HepG2 (cell line): ENCODE data around the gene PDRG1. TPM values are rescaled to one million over a fixed set of nuclear protein-coding genes. Genes with fewer than 3 reads are reported as not detected.

Source experiments
- ATAC-seq: fragments of 200-7000 bp; cut with Tn5 transposase; 3 replicates; pipeline ENCODE4 v1.9.1; 2020; ENCODE audit warnings: mild to moderate bottlenecking, moderate library complexity
- BruUV-seq: library from RNA; stranded (reverse); fragments of 400-500 nt; replicated peaks from 2 replicates; lab custom pipeline; 2021; lab: Mats Ljungman, UMichigan
- CTCF ChIA-PET: fragments of 300-600 bp; formaldehyde crosslinking; extraction: SDS; loops from one replicate; lab custom pipeline; 2021; ENCODE audit warnings: low total read pairs, inconsistent platforms, low intra/inter-chr PET ratio; lab: Yijun Ruan, JAX
- POLR2A ChIA-PET: fragments of 350-600 bp; sonication (Branson Sonifier 250); formaldehyde crosslinking; loops from one replicate; lab custom pipeline; 2020; ENCODE audit warnings: antibody characterized with exemption, inconsistent platforms; lab: Yijun Ruan, JAX
- DNase-seq: peaks from one replicate; pipeline ENCODE4 v3.0.0-alpha.2; 2015; ENCODE audit warnings: low spot score
- FAIRE-seq: peaks from 3 replicates; lab custom pipeline; 2011; peaks lifted over from hg19 to GRCh38; lab: Jason Lieb, UNC
- H2AFZ ChIP-seq: one replicate; pipeline ENCODE4 v1.6.1; 2011; ENCODE audit warnings: low read length, inconsistent platforms
- H3K27ac ChIP-seq: fragments of 300-600 bp; 3 replicates; pipeline ENCODE4 v1.8.0; 2011; ENCODE audit warnings: mixed run types, mild to moderate bottlenecking, mixed read lengths, low read length, inconsistent platforms; ENCODE audit not compliant: insufficient read depth; ENCODE audit errors: extremely low read length
- H3K27me3 ChIP-seq, 2 experiments: fragments of 200-600 bp in 1 of 2; 2 replicates in 1 of 2; 3 replicates in 1 of 2; pipeline versions ENCODE4 v1.6.0 to v1.8.0; 2011; ENCODE audit warnings: low read length in 2 of 2, mild to moderate bottlenecking in 2 of 2, moderate library complexity in 2 of 2, inconsistent platforms in 1 of 2; ENCODE audit not compliant: insufficient read depth in 2 of 2, control insufficient read depth in 1 of 2
- H3K36me3 ChIP-seq, 2 experiments: fragments of 200-600 bp in 1 of 2; replicated peaks in 1 of 2; 2 replicates in 1 of 2; 3 replicates in 1 of 2; pipeline versions ENCODE4 v1.5.1 to v1.8.0; 2011; ENCODE audit warnings: low read length in 2 of 2, inconsistent platforms in 1 of 2; ENCODE audit not compliant: insufficient read depth in 2 of 2, control insufficient read depth in 1 of 2
- H3K4me1 ChIP-seq: 2 replicates; pipeline ENCODE4 v1.5.1; 2012; ENCODE audit warnings: low read length, inconsistent platforms; ENCODE audit not compliant: insufficient read depth
- H3K4me2 ChIP-seq: 2 replicates; pipeline ENCODE4 v1.6.0; 2011; ENCODE audit warnings: low read depth, low read length, inconsistent platforms
- H3K4me3 ChIP-seq, 3 experiments: fragments of 200-600 bp in 1 of 3; sonication (generic), shearing (Covaris generic) in 1 of 3; replicated peaks in 1 of 3; 2 replicates each; pipeline ENCODE4 v1.5.1; 2011 to 2016; ENCODE audit warnings: low read length in 3 of 3, inconsistent platforms in 2 of 3, low read depth in 2 of 3, mild to moderate bottlenecking in 2 of 3, control low read depth in 1 of 3, mixed read lengths in 1 of 3; ENCODE audit not compliant: insufficient read depth in 1 of 3
- H3K79me2 ChIP-seq: one replicate; pipeline ENCODE4 v1.6.1; 2011; ENCODE audit warnings: low read length, inconsistent platforms; ENCODE audit not compliant: insufficient read depth
- H3K9ac ChIP-seq: 2 replicates; pipeline ENCODE4 v1.6.0; 2011; ENCODE audit warnings: mild to moderate bottlenecking, low read depth, low read length, inconsistent platforms; ENCODE audit not compliant: insufficient read depth
- H3K9me3 ChIP-seq: 2 replicates; pipeline ENCODE4 v1.5.1; 2012; ENCODE audit warnings: mild to moderate bottlenecking, low read length
- H4K20me1 ChIP-seq: 2 replicates; pipeline ENCODE4 v1.6.0; 2011; ENCODE audit warnings: inconsistent platforms, mild to moderate bottlenecking, low read length, moderate library complexity; ENCODE audit not compliant: insufficient read depth
- GABPA ChIP-seq, 2 experiments: IDR thresholded peaks; 2 replicates each; pipeline ENCODE4 v1.6.1; 2011 to 2016; ENCODE audit warnings: low read depth in 2 of 2, low read length in 1 of 2, missing biosample characterization in 1 of 2, missing genetic modification characterization in 1 of 2
- GABPB1 ChIP-seq: IDR thresholded peaks from 2 replicates; pipeline ENCODE4 v1.6.1; 2016; ENCODE audit warnings: mild to moderate bottlenecking, missing genetic modification reagents, moderate library complexity, missing compliant biosample characterization
- NR2C2 ChIP-seq: sonication (generic); formaldehyde crosslinking; IDR thresholded peaks from 2 replicates; pipeline ENCODE4 v1.4.0; 2020; ENCODE audit warnings: missing genetic modification reagents, mild to moderate bottlenecking, moderate library complexity, borderline replicate concordance
- SAFB2 ChIP-seq: sonication (generic); formaldehyde crosslinking; IDR thresholded peaks from 2 replicates; pipeline ENCODE4 v1.5.1; 2020; ENCODE audit warnings: missing genetic modification reagents, low read depth, mild to moderate bottlenecking, borderline replicate concordance
- YY1 ChIP-seq: IDR thresholded peaks from 2 replicates; pipeline ENCODE4 v1.6.1; 2011; ENCODE audit warnings: low read length, low read depth, moderate library complexity, mild to moderate bottlenecking; ENCODE audit not compliant: insufficient read depth, insufficient replicate concordance
- ZNF674 ChIP-seq: sonication (generic); formaldehyde crosslinking; IDR thresholded peaks from 2 replicates; pipeline ENCODE4 v1.5.0; 2020; ENCODE audit warnings: low read depth, mild to moderate bottlenecking, missing genetic modification reagents
- WGBS: methylation state at CpG from one replicate; pipeline ENCODE4 v1.1.6; 2017; ENCODE audit warnings: low lambda C conversion rate; 5-methylcytosine and 5-hydroxymethylcytosine counted together
- in situ Hi-C: cut with HindIII; loops from 2 replicates; pipeline ENCODE4 v1.10.0; 2017; ENCODE audit warnings: low pct_unique_long_range_greater_than_20kb; ENCODE audit not compliant: extremely low pct_ligation_motif_present
- intact Hi-C: fragments of 100-400 bp; cut with micrococcal nuclease; formaldehyde crosslinking; loops from one replicate; pipeline ENCODE4 v1.10.0; 2022; ENCODE audit not compliant: unreplicated experiment
- polyA plus RNA-seq, 8 experiments: library from polyadenylated mRNA; depleted of rRNA in 3 of 8; stranded (reverse) in 7 of 8; unstranded in 1 of 8; fragments of >200 nt; fragmentation: Illumina TruSeq in 4 of 8; extraction: Trizol in 4 of 8; gene quantifications; 2 replicates each; pipeline versions ENCODE4 v1.2.1 to v1.2.3, GENCODE V29; 2011 to 2016; ENCODE audit warnings: low read depth in 4 of 8, missing spikeins in 1 of 8, mixed read lengths in 1 of 8; ENCODE audit not compliant: insufficient read depth in 1 of 8
- total RNA-seq, 5 experiments: library from RNA; depleted of rRNA; stranded (reverse); fragments of >200 nt; fragmentation: Illumina TruSeq; extraction: Trizol; gene quantifications; 2 replicates each; pipeline ENCODE4 v1.2.3, GENCODE V29; 2016; ENCODE audit warnings: low read depth in 1 of 5
- TF ChIP-seq, protein P1 (sequence below): sonication (generic); formaldehyde crosslinking; IDR thresholded peaks from 2 replicates; pipeline ENCODE4 v1.9.0; 2021; ENCODE audit warnings: mild to moderate bottlenecking, missing genetic modification reagents

Gene PDRG1
- total and polyA plus RNA-seq, 2 of the 13 experiments (the other 11 are each of a cell fraction or from before 2014, with no cell fraction given) = 16.6 to 18.0 TPM

DNA sequence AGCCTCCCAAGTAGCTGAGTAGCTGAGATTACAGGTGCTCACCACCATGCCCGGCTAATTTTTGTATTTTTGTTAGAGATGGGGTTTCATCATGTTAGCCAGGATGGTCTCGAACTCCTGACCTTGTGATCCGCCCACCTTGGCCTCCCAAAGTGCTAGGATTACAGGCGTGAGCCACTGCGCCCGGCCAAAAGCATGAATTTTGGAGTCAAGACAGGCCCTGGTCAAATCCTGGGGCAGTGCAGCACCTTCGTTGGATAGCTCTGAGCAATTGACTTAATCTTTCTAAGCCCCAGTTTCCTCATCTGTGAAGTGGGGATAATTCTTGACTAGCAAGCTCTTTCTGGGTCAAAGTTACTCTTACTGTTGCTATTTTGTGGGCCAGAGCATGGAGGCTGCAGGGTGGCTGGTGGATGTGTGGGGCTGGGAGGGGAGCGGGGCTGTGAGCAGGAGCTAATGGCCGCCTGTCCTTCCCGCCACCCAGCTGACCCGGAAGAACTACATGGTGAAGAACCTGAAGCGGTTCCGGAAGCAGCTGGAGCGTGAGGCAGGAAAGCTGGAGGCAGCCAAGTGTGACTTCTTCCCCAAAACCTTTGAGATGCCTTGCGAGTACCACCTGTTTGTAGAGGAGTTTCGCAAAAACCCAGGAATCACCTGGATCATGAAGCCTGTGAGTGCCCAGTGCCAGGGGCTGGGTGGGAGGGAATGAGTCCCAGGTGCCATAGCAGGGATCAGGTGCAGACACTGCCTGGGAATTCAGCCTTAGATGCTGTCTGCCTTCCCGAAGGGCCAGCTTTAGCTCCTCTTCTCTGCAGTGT lies 42.4 kb downstream of the PDRG1 start:
- no peak for FAIRE-seq
- Histone ChIP-seq H2AFZ (no peak overlapping the region), H3K9ac (no peak overlapping the region), H3K4me1 (no peaks in the 10 kb centered on the region), H3K27me3 (peaks cover 3 to 41% of the 10 kb centered on the region in 2 experiments; a peak in 4 of 5 replicates), H3K27ac (no peak overlapping the region)
- DNase-seq = no peak
- ChIA-PET CTCF (no interaction called here), POLR2A (no interaction called here)
- WGBS = 49% methylated on average over 17 of the region's 17 CpGs
- no peak for ATAC-seq
- no peak for TF ChIP-seq SAFB2 (CRISPR knock-in tag)
- no peak for TF ChIP-seq ZNF674 (CRISPR knock-in tag)
- TF ChIP-seq GABPB1 = peak; percentile 59
- TF ChIP-seq, protein P1, sequence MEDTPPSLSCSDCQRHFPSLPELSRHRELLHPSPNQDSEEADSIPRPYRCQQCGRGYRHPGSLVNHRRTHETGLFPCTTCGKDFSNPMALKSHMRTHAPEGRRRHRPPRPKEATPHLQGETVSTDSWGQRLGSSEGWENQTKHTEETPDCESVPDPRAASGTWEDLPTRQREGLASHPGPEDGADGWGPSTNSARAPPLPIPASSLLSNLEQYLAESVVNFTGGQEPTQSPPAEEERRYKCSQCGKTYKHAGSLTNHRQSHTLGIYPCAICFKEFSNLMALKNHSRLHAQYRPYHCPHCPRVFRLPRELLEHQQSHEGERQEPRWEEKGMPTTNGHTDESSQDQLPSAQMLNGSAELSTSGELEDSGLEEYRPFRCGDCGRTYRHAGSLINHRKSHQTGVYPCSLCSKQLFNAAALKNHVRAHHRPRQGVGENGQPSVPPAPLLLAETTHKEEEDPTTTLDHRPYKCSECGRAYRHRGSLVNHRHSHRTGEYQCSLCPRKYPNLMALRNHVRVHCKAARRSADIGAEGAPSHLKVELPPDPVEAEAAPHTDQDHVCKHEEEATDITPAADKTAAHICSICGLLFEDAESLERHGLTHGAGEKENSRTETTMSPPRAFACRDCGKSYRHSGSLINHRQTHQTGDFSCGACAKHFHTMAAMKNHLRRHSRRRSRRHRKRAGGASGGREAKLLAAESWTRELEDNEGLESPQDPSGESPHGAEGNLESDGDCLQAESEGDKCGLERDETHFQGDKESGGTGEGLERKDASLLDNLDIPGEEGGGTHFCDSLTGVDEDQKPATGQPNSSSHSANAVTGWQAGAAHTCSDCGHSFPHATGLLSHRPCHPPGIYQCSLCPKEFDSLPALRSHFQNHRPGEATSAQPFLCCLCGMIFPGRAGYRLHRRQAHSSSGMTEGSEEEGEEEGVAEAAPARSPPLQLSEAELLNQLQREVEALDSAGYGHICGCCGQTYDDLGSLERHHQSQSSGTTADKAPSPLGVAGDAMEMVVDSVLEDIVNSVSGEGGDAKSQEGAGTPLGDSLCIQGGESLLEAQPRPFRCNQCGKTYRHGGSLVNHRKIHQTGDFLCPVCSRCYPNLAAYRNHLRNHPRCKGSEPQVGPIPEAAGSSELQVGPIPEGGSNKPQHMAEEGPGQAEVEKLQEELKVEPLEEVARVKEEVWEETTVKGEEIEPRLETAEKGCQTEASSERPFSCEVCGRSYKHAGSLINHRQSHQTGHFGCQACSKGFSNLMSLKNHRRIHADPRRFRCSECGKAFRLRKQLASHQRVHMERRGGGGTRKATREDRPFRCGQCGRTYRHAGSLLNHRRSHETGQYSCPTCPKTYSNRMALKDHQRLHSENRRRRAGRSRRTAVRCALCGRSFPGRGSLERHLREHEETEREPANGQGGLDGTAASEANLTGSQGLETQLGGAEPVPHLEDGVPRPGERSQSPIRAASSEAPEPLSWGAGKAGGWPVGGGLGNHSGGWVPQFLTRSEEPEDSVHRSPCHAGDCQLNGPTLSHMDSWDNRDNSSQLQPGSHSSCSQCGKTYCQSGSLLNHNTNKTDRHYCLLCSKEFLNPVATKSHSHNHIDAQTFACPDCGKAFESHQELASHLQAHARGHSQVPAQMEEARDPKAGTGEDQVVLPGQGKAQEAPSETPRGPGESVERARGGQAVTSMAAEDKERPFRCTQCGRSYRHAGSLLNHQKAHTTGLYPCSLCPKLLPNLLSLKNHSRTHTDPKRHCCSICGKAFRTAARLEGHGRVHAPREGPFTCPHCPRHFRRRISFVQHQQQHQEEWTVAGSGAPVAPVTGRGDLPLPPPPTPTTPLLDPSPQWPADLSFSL (CRISPR knock-in tag) = no peak
- TF ChIP-seq NR2C2 (CRISPR knock-in tag) = peak; percentile 82
- TF ChIP-seq YY1 = peak; percentile 29
- peak; percentile 25; the same call in 1 of the 2 replicates for TF ChIP-seq GABPA (IDR thresholded peaks at IDR 0.05; ENCODE audit: low read depth, low read length)
- peak; percentile 48; the same call in 1 of the 2 replicates for TF ChIP-seq GABPA (CRISPR knock-in tag; IDR thresholded peaks at IDR 0.05; ENCODE audit: low read depth)
- TF ChIP-seq, all 625 proteins: peak for 4
- Histone ChIP-seq H3K79me2 (no peaks in the 10 kb centered on the region), H3K4me3 (no peak overlapping the region), H3K36me3 (no peaks in the 10 kb centered on the region), H3K4me2 (no peak overlapping the region), H4K20me1 (no peaks in the 10 kb centered on the region), H3K9me3 (no peaks in the 10 kb centered on the region)
- intact Hi-C loops (no loop called here), in situ Hi-C loops (no loop called here)
- BruUV-seq = no TSS peak
